ENCODE measurements around the gene GLMP. TPM values are rescaled to one million over a fixed set of nuclear protein-coding genes. Genes with fewer than 3 reads are reported as not detected.
"Not testable (repeated sequence)": the region's sequence is repeated elsewhere in the genome, so short reads cannot be mapped to it uniquely, and the experiment has no call there.

GLMP gene
- total RNA-seq, 1 donor from 2014 or later = 104 TPM

DNA sequence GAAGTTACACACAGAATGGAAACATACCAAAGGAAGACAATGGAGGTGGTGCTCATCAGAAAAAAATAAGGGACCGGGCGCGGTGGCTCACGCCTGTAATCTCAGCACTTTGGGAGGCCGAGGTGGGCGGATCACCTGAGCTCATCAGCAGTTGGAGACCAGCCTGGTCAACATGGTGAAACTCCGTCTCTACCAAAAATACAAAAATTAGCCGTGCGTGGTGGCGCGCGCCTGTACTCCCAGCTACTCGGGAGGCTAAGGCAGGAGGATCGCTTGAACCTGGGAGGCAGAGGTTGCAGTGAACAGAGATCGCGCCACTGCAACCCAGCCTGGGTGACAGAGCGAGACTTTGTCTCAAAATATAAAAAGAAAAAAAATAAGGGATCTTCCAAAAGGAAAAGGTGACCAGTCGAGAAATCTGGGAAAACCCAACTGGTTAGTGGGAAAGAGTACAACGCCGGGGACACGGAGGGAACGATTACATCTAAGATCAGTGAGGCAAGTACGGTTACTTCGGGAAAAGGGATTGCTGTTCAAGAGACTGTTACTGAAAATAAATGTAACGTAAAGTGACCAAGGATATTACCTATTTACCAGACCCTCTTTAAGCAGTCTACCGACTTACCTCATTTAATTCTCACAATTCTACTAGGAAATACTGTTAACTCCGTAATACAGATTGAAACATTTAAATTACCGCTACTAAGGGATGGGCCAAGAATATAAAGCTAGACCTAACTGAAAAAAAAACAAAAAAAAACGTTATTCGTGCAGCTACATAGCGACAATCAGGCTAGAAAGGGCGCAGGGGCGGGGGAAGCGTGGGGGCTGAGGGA, 41.8 kb upstream of the GLMP start:
- peak overlapping the region; percentile 81 for H3K4me3 ChIP-seq (ENCODE audit: low read depth, low read length)
- no peaks in the 10 kb centered on the region for H3K27me3 ChIP-seq (ENCODE audit: control insufficient read depth, insufficient read depth, low read length)
- TF ChIP-seq CTCF (IDR thresholded peaks at IDR 0.05; ENCODE audit: insufficient read depth, low read length, poor library complexity, severe bottlenecking) = no peak
- no peaks in the 10 kb centered on the region for H3K36me3 ChIP-seq (ENCODE audit: control insufficient read depth, insufficient read depth, low read length)
- DNase-seq (ENCODE audit: low read depth) = no peak

DNA sequence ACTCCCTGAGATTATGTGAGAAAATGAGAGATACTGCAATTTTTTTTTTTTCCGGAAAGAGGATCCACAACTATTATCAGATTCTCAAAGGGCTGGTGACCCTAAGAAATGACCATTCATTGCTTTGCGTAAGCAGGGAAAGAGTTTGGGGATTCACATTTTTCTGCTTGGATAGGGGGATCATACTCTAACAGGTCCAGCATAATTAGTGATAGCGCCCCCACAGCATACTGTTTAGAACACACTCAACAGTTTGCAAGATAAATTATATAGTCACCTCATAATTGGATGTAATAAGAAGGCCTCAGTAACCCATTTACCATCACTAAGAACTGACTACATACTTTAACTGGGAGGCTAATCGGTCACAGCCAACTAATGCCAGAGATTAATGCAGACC, 40.8 kb upstream of the GLMP start:
- Histone ChIP-seq H3K36me3 (ENCODE audit: control insufficient read depth, insufficient read depth, low read length) (no peaks in the 10 kb centered on the region), H3K27me3 (ENCODE audit: control insufficient read depth, insufficient read depth, low read length) (no peaks in the 10 kb centered on the region), H3K4me3 (ENCODE audit: low read depth, low read length) (peak overlapping the region; percentile 81)
- DNase-seq (ENCODE audit: low read depth) = no peak
- TF ChIP-seq CTCF (IDR thresholded peaks at IDR 0.05; ENCODE audit: insufficient read depth, low read length, poor library complexity, severe bottlenecking) = peak; percentile 35

- not testable (repeated sequence) for H3K36me3 ChIP-seq (ENCODE audit: control insufficient read depth, insufficient read depth, low read length); DNase-seq (ENCODE audit: low read depth)
Measured at GRCh38 chr1:156323179-156323578, 27.7 kb upstream of the GLMP start.

GRCh38 chr1:156320560-156320959, 25.1 kb upstream of the GLMP start:
- TF ChIP-seq CTCF (IDR thresholded peaks at IDR 0.05; ENCODE audit: insufficient read depth, low read length, poor library complexity, severe bottlenecking) = no peak
- no peaks in the 10 kb centered on the region for H3K27me3 ChIP-seq (ENCODE audit: control insufficient read depth, insufficient read depth, low read length)
- no peak for DNase-seq (ENCODE audit: low read depth)
- no peak overlapping the region for H3K4me3 ChIP-seq (ENCODE audit: low read depth, low read length)
- peaks cover 2% of the 10 kb centered on the region for H3K36me3 ChIP-seq (ENCODE audit: control insufficient read depth, insufficient read depth, low read length)

More at GRCh38 chr1:156323179-156323578, 27.7 kb upstream of the GLMP start:
- H3K4me3 ChIP-seq (ENCODE audit: low read depth, low read length); H3K27me3 ChIP-seq (ENCODE audit: control insufficient read depth, insufficient read depth, low read length): not testable (repeated sequence)

DNA sequence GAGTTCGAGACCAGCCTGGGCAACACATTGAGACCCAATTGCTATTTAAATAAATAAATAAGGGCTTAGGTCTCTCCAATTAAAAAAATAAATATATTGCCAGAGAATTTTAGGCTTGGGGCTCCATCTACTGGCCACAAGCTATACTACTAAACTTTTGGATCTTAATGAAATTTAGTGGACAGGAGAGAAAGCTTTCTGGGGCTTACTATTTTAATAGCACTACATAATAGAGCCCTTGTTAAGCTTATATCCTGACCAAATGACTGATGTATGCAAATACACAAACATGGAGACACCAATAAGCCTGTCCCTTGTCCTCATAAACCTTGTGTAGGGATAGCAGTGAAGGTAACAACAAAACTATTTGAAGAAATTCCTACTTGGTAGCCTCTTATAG, 24.2 kb upstream of the GLMP start:
- H3K36me3 ChIP-seq (ENCODE audit: control insufficient read depth, insufficient read depth, low read length) = peaks cover 2% of the 10 kb centered on the region
- DNase-seq (ENCODE audit: low read depth) = no peak
- H3K4me3 ChIP-seq (ENCODE audit: low read depth, low read length) = no peak overlapping the region
- peak; percentile 53 for TF ChIP-seq CTCF (IDR thresholded peaks at IDR 0.05; ENCODE audit: insufficient read depth, low read length, poor library complexity, severe bottlenecking)
- H3K27me3 ChIP-seq (ENCODE audit: control insufficient read depth, insufficient read depth, low read length) = no peaks in the 10 kb centered on the region

DNA sequence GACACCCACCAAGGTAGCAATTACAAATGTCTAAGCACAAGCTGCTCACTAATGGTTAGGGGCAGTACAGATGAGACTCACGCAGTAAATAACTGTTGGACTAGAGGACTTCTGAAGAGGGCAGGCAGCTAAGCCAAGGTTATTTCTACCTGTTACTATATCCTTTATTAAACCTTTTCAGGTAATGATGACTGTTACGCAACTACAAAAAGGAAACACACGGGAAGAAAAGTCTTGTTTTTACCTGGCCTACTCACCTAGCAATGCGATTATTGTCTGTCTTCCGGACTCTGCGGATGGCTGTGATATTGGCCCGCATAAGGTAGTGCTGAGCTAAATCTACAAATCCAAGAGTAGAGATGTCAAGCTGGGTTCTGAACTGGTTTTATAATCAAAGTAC, 21.4 kb upstream of the GLMP start:
- H3K36me3 ChIP-seq (ENCODE audit: control insufficient read depth, insufficient read depth, low read length) = peaks cover 3% of the 10 kb centered on the region
- no peak for DNase-seq (ENCODE audit: low read depth)
- no peak overlapping the region for H3K4me3 ChIP-seq (ENCODE audit: low read depth, low read length)
- TF ChIP-seq CTCF (IDR thresholded peaks at IDR 0.05; ENCODE audit: insufficient read depth, low read length, poor library complexity, severe bottlenecking) = no peak
- H3K27me3 ChIP-seq (ENCODE audit: control insufficient read depth, insufficient read depth, low read length) = no peaks in the 10 kb centered on the region
